Fibroblast of skin of scalp (primary cell): ENCODE measurements around the gene CGAS. TPM values are rescaled to one million over a fixed set of nuclear protein-coding genes. Genes with fewer than 3 reads are reported as not detected.

ENCODE experiments used
- DNase-seq: peaks from one replicate; pipeline ENCODE4 v3.0.0-alpha.2; 2013
- polyA plus RNA-seq, 2 experiments: library from polyadenylated mRNA; unstranded; fragments of 120-200 nt; gene quantifications; one replicate each; pipeline ENCODE4 v1.2.1, GENCODE V29; 2013; ENCODE audit not compliant: insufficient read length in 2 of 2

CGAS gene
- polyA plus RNA-seq (2013, experiment 1 of 2; ENCODE audit: insufficient read length), result 4.4 TPM
- polyA plus RNA-seq (2013, experiment 2 of 2; ENCODE audit: insufficient read length), result 4.9 TPM

GRCh38 chr6:73452107-73452461 is at the start of gene CGAS:
CGAS (minus strand) TSS chr6:73452297; CDS start chr6:73452181, 116 bp downstream.
- DNase-seq, result peak; percentile 79

GRCh38 chr6:73497915-73498314 is 45.8 kb upstream of the CGAS start:
- no peak for DNase-seq

- DNase-seq, result peak; percentile 31
Observed at GRCh38 chr6:73491377-73491776, 39.3 kb upstream of the CGAS start.

- no peak for DNase-seq
Observed at GRCh38 chr6:73487473-73487872, 35.4 kb upstream of the CGAS start.

GRCh38 chr6:73484438-73484837 is 32.3 kb upstream of the CGAS start:
- no peak for DNase-seq

- no peak for DNase-seq
Observed at GRCh38 chr6:73481969-73482368, 29.9 kb upstream of the CGAS start.

- no peak for DNase-seq
Observed at GRCh38 chr6:73477407-73477806, 25.3 kb upstream of the CGAS start.

GRCh38 chr6:73476723-73477122 is 24.6 kb upstream of the CGAS start:
- DNase-seq, result no peak

GRCh38 chr6:73471686-73472290 is 19.7 kb upstream of the CGAS start:
- no peak for DNase-seq

- peak; percentile 93 for DNase-seq
Observed at GRCh38 chr6:73461537-73462350, 9.6 kb upstream of the CGAS start, which contains the start of gene MTO1. MTO1 (plus strand) TSS chr6:73461737; CDS start chr6:73461855, 118 bp downstream.

GRCh38 chr6:73460056-73460455 is 8.0 kb upstream of the CGAS start:
- DNase-seq, result no peak

GRCh38 chr6:73459474-73459873 is 7.4 kb upstream of the CGAS start:
- DNase-seq, result peak; percentile 4

- no peak for DNase-seq
Observed at GRCh38 chr6:73455865-73456629, 4.0 kb upstream of the CGAS start.

- peak; percentile 57 for DNase-seq
Observed at GRCh38 chr6:73451223-73452106, 632 bp downstream of the CGAS start.

- DNase-seq, result no peak
Observed at GRCh38 chr6:73443555-73443954, 8.5 kb downstream of the CGAS start.

- no peak for DNase-seq
Observed at GRCh38 chr6:73435236-73435635, 16.9 kb downstream of the CGAS start.

- DNase-seq, result no peak
Observed at GRCh38 chr6:73421534-73421933, 30.6 kb downstream of the CGAS start.

GRCh38 chr6:73418081-73418741 is 33.9 kb downstream of the CGAS start:
- peak; percentile 51 for DNase-seq

- no peak for DNase-seq
Observed at GRCh38 chr6:73413102-73413501, 39.0 kb downstream of the CGAS start.

GRCh38 chr6:73409395-73409794 is 42.7 kb downstream of the CGAS start:
- DNase-seq, result no peak

GRCh38 chr6:73400656-73401055 is 51.4 kb downstream of the CGAS start:
- DNase-seq, result no peak

- DNase-seq, result no peak
Observed at GRCh38 chr6:73395875-73396274, 56.2 kb downstream of the CGAS start.
